ENCODE data around the gene POP7.
A peak's percentile ranks its signal among the peaks of the same experiment; 100 is the strongest.

POP7 gene

DNA sequence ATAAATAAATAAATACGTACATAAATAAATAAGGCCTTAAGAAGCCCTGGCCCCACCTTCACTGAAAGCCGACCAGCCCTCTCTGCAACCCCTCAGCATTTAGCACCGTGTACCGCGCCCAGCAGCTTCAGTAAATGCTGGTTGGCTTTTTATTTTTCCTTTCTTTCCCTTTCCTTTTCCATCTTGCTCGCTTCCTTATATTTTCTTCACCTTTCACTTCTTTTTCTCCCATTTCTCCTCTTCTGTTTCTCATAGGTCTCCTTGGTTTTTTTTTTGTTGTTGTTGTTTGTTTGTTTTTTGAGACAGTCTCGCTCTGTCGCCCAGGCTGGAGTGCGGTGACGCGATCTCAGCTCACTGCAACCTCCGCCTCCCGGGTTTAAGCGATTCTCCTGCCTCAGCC, 38.7 kb downstream of the POP7 start:
- H3K4me3 ChIP-seq (ENCODE audit: low read depth, low read length), result no peak overlapping the region
- no peak for TF ChIP-seq CTCF (IDR thresholded peaks at IDR 0.05; ENCODE audit: low read depth, low read length)

DNA sequence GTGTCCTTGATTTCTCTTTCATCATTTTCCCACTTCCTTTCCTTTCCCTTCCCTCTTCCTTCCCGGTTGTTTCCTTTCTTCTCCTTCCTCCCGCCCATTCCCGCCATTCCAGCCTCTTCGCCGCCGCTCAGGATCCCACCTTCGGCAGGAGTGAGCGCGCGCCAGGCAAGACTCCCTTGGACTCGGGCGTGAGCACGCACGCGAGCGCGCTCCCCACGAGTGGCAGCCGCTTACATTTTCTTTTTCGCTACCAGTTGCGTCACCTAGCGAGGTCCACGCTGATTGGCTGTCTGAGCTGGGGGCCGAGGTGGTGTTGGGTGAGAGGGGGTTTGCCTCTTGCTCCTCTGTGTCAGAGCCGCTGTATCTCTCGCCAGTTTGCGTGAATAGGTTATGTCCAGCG, 39.3 kb downstream of the POP7 start:
- peak overlapping the region; percentile 42 for H3K4me3 ChIP-seq (ENCODE audit: low read depth, low read length)
- TF ChIP-seq CTCF (IDR thresholded peaks at IDR 0.05; ENCODE audit: low read depth, low read length), result no peak

DNA sequence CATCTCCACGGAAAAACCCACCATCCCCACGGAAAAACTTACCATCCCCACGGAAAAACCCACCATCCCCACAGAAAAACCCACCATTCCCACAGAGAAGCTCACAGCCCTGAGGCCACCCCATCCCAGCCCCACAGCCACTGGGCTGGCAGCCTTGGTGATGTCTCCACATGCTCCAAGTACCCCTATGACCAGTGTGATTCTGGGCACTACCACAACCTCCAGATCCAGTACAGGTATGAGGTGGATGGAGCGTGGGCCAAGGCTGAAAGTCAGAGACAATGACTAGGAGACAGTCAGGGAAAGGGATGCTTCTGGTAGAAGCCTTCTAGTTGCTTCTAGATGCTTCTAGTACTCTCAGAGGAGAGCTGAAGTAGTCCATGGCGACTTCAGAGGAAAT, 47.1 kb downstream of the POP7 start:
- TF ChIP-seq CTCF (IDR thresholded peaks at IDR 0.05; ENCODE audit: low read depth, low read length), result no peak
- H3K4me3 ChIP-seq (ENCODE audit: low read depth, low read length), result no peak overlapping the region

- no peak overlapping the region for H3K4me3 ChIP-seq (ENCODE audit: low read depth, low read length)
- no peak for TF ChIP-seq CTCF (IDR thresholded peaks at IDR 0.05; ENCODE audit: low read depth, low read length)
Observed at GRCh38 chr7:100753750-100754149, 47.8 kb downstream of the POP7 start.

Measured in WI38 (cell line).